NK-92 (cell line): Measurements from ENCODE around the gene JARID2.

Source experiments
- DNase-seq: peaks from one replicate; lab custom pipeline; 2025; ENCODE audit not compliant: unreplicated experiment; lab: John Stamatoyannopoulos, UW

The JARID2 gene

DNA sequence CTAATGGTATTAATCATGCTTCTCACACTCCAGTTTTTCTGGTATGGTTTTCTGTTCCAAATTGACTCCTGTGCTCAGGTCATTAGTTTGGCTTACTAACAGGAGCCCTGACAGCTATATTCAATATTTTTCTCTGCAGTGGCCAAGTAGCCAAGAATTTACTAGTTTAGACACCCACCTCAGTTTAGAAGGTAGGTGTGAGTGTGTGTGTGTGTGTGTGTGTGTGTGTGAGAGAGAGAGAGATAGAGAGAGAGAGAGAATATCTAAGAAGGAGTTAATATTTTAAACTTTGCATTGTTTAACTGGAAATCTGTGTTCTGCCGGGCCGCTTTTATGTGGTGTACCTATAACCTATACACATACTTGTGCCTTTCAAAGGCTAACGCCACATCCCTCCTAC lies 18.5 kb downstream of the JARID2 start:
- DNase-seq = no peak

GRCh38 chr6:15264902-15265761 lies 19.3 kb downstream of the JARID2 start:
- DNase-seq = no peak

DNA sequence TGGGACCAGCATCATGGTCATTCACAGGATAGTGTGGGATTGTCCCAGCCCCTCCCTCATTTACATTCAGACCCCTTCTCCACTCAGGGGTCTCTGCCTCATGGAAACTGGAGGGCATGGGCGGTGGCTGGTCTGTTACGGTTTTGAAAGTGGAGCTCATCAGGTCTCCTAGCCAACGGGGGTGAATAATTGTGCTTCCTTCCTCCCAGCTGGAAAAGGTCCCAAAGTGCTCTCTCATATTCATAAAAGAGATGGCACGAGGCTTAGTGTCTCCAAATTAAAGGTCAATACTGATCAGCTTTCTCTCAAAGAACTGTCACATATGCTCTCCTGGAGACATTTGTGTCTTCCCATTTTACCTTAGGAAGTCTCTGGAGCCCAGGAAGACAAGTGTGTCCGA lies 19.9 kb downstream of the JARID2 start:
- no peak for DNase-seq

- no peak for DNase-seq
Observed at GRCh38 chr6:15266423-15266996, 20.6 kb downstream of the JARID2 start.

GRCh38 chr6:15267221-15267620 lies 21.4 kb downstream of the JARID2 start:
- DNase-seq = no peak

DNA sequence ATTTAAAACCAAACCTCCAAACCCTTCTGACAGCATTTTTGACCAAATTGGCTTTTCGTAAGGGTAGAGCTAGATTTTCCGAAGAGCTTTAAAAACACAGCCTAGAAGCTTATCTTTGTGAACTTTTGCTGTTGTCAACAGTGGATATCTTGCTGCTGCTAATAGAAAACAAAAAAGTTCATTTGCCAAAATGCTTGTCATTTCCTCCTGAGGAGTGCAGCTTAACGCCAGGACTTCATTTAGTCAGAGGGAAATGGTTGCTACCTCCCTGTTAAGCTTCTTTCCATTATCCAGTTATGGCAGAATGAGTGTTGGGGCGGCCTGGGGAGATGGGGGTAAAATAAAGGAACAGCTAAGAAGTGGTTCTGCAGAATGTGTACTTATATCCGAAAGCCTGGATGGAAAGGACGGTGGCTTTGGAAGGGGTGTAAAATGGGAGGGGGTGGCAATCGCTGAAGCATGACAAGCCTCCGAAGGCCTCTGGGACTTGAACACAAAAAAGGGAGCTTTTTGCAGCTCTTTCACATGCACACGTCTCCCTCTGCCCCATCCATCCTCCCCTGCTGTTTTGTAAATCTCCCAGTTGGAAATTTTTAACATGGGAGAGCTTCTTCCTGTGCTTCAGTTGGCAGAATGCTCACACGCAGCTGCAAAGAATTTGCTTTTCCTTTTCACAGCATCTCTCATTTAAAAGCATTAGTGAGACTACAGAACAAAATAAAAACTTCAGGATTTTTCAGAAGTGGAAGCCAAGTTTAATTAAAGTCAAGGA lies 22.5 kb downstream of the JARID2 start:
- DNase-seq = no peak

GRCh38 chr6:15269011-15269410 lies 23.1 kb downstream of the JARID2 start:
- no peak for DNase-seq

DNA sequence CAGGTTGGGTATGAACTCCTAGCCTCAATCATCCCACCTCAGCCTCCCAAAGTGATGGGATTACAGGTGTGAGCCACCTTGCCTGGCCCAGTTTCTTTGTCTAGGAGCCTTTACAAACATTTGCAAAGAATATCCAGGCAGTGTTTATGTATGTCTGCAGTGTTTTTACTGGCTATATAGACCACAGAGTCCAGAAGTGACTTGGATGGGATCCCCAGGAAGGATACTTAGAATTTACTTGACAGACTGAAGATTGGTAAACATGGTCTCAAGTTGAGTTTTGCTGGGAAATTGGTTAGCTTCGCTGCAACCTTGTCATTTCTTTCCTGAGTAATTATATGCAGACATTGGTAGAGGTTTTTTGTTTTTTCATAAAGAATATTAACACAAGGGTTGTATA lies 23.8 kb downstream of the JARID2 start:
- DNase-seq = no peak

DNA sequence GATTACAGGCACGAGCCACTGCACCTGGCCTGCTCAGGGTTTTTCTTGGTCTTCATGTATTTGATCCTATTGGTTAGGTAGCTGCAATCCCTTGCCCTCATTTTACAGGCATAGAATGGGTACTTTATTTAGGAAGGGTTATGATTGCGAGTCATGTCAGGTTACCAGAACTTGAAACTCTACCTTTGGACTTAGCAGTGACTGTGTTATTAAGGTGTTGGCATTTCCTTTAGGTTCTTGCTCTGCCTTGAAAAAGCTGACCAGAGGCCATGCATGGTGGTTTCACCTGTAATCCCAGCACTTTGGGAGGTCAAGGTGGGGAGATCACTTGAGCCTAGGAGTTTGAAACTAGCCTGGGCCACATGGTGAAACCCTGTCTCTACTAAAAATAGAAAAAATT lies 24.5 kb downstream of the JARID2 start:
- no peak for DNase-seq

DNA sequence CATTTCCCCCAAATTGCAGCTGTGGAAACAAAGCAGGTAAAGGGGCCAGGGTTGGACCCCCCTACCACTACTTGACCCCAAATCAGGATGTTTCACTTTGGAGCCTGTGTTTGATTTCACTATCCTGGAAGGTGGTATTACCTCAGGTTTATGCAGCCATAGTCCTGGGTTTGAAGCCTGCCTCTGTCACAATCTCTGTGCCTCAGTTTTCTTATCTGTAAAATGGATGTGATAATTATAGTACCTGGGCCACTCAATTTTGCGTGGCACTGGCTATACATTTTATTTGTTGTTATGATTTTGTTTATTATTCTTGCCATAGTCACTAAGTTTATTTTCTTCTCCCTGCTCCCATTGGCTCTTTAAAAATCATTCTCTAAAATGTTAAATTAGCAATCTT lies 26.7 kb downstream of the JARID2 start:
- no peak for DNase-seq

GRCh38 chr6:15274692-15275387 lies 29.0 kb downstream of the JARID2 start:
- no peak for DNase-seq

DNA sequence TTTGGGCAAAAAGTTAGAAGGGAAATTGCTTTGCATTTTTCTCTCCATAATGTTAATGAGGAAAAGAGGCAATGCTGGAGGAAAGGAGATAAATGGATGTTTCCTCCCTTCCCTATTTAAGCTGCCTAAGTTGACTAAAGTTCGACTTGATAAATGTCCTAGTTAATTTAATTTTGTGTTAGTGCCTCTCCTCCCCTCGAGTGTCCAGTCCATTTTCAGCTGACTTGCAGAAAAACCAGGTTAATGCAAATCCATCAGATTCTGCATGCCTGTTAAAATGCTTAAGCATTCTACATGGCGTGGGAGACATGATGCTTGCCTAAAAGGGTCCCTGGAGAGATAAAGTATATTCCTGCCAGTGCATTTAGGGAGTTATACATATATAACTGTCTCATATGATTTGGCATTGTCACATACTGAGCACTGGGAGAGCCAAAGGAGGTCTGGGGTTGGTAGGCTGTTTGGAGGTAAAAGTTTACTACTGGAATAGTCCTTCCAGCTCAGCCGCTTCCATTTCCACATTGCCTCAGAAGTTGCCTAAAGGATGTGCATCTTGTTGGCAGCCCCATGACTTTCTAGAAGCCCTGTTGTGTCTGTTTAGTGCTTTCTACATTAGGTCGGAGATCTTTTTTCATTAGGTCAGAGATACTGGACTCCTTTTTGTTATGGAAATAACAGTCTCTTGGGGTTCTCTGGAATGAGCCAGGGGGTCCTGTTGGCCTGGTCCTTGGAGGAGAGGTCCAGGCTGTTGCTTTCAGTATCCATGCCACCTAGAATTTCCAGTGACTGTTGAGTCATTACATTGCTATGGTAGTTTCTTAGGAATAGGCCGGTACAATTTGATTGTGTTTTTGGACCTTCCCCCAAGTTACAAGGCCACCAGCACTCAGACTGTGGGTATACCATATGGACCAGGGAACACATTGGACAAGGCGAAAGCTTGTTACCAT lies 30.4 kb downstream of the JARID2 start:
- DNase-seq = no peak

- no peak for DNase-seq
Observed at GRCh38 chr6:15279047-15279661, 33.3 kb downstream of the JARID2 start.

- DNase-seq = no peak
Observed at GRCh38 chr6:15280028-15280427, 34.2 kb downstream of the JARID2 start.

DNA sequence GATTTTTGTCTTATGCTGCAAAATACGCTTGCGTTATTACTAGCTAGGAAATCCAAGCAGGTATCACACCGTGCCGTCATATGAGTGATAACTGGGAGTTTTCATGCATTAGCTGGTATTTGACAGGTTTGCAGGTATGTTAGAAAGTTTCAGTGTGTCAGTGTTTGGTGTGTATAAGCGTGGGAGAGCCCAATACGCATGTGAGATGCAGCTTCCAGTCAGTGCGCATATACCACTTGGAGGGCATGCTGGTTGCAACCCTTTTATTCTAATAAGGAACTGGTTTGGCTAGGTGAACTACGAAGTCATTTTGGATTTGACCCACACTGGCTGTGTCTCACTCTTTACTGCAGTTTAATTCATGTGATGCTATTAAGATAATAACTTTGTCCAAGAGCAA lies 35.1 kb downstream of the JARID2 start:
- no peak for DNase-seq

DNA sequence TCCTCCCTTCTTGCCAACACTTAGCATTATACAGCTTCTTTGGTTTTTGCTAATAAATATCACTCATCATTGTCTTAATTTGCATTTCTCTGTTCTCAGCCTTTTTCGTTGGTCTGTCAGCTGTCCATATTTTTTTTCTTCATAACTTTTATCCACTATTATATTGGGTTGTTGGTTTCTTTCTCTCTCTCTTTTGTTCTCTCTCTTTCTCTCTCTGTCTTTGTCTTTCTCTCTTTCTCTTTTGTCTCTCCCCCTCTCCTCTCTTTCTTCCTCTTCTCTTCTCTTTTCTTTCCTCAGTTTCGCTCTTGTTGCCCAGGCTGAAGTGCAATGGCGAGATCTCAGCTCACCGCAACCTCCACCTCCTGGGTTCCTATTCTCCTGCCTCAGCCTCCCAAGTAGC lies 36.5 kb downstream of the JARID2 start:
- DNase-seq = no peak

DNA sequence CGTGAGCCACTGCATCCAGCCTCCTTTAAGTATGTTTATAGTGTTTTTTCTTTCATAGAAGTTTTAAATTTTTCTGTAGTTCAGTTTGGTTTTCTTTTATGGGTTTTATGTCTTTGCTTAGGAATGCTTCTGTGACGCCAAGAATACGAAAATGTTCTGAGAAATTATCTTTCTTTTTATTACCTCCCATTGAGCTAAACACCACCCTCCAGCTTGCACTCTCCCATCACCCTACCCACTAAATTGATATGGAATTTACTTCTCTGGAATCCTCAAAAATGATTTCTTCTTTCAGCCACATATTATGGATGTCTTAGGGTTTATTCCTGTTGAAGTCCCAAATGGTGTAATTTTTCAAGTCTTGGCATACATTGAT lies 38.1 kb downstream of the JARID2 start:
- DNase-seq = no peak

DNA sequence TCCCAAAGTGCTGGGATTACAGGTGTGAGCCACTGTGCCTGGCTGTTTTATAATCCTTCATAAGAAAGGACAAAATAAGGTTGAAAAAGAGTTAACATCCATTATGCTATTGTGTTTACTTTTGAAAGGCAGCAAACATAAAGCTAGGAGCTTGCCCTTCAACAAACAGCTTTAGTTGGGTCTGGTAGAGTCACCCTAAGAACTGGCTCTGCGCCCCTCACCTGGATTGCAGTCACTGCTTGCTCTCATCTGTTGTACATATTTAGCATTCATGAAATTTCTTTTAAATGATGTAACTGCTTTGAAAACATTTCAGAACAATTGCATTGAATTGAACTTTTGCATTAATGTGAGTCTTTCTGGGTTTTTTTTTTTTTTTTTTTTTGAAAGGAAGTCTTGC lies 38.9 kb downstream of the JARID2 start:
- no peak for DNase-seq

GRCh38 chr6:15285682-15286294 lies 39.9 kb downstream of the JARID2 start:
- no peak for DNase-seq
